ENCODE results near the gene CCDC92. TPM values are rescaled to one million over a fixed set of nuclear protein-coding genes. Genes with fewer than 3 reads are reported as not detected.

The CCDC92 gene
- polyA plus RNA-seq, 4 donors, result 21.1 to 33.5 (median 29.2) TPM

DNA sequence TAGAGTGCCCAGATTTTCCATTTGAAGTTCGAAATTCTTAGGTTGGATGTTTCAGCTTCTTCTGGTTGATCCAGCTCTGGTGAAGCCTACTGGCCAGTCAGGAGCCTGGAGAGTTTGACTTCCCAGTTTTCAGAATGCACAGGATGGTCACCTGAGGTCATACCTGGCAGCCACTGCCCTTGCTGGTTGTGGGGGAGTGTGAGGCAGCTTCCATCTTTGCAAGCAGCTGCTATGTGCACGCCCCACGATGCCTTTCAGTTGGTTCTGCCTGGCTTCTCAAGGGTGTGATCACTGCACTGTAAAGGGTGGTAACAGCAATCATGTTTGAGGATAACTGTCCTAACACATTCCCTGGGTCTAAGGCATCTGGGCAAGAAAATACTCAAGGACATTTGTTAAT, 15.4 kb downstream of the CCDC92 start:
- Histone ChIP-seq H3K4me1 (ENCODE audit: control insufficient read depth in 3 of 3, insufficient read depth in 2 of 3, low read depth in 1 of 3, low read length in 2 of 3) (peaks cover 0 to 2% (median 0%) of the 10 kb centered on the region in 3 donors), H3K4me3 (ENCODE audit: low read depth in 1 of 3, low read length in 3 of 3) (no peak overlapping the region), H3K27me3 (ENCODE audit: control insufficient read depth in 3 of 3, insufficient read depth in 3 of 3, low read length in 3 of 3) (no peaks in the 10 kb centered on the region), H3K27ac (ENCODE audit: low read depth in 1 of 3, low read length in 2 of 3) (no peak overlapping the region), H3K9me3 (ENCODE audit: control insufficient read depth in 2 of 2, insufficient read depth in 1 of 2, low read depth in 1 of 2, low read length in 1 of 2) (no peaks in the 10 kb centered on the region), H3K36me3 (ENCODE audit: control insufficient read depth in 3 of 3, insufficient read depth in 2 of 3, low read depth in 1 of 3, low read length in 3 of 3) (peaks cover 0 to 12% (median 0%) of the 10 kb centered on the region in 3 donors)
- DNase-seq (no peak), FAIRE-seq (no peak)
- WGBS, 3 donors, result 86 to 88% (median 87%) methylated on average over 3 of the region's 3 CpGs

DNA sequence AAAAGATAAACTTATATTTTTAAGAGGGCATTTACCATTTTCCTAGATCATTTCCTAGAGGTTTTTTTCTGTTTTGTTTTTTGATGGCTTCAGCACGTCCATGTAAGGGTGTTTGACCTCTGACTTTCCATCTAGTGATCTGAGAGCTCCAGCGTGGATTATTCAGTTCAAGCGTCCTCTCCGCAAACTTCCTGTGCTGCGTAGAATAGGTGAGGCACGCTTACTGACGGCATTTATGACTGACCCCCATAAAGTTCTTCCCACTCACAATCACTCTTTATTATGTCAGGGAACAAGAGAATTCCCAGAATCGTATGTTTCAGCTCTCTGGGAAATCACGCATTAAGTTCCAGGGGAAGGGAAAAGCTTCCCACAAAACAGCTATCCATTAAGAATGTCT, 16.4 kb downstream of the CCDC92 start:
- no peaks in the 10 kb centered on the region for H3K4me1 ChIP-seq (ENCODE audit: control insufficient read depth in 3 of 3, insufficient read depth in 2 of 3, low read depth in 1 of 3, low read length in 2 of 3)
- no peak overlapping the region for H3K4me3 ChIP-seq (ENCODE audit: low read depth in 1 of 3, low read length in 3 of 3)
- DNase-seq, result no peak
- no peaks in the 10 kb centered on the region for H3K27me3 ChIP-seq (ENCODE audit: control insufficient read depth in 3 of 3, insufficient read depth in 3 of 3, low read length in 3 of 3)
- 89 to 95% (median 93%) methylated on average over 9 of the region's 9 CpGs for WGBS, 3 donors
- H3K9me3 ChIP-seq (ENCODE audit: control insufficient read depth in 2 of 2, insufficient read depth in 1 of 2, low read depth in 1 of 2, low read length in 1 of 2), result no peaks in the 10 kb centered on the region
- peaks cover 0 to 12% (median 0%) of the 10 kb centered on the region in 3 donors for H3K36me3 ChIP-seq (ENCODE audit: control insufficient read depth in 3 of 3, insufficient read depth in 2 of 3, low read depth in 1 of 3, low read length in 3 of 3)
- H3K27ac ChIP-seq (ENCODE audit: low read depth in 1 of 3, low read length in 2 of 3), result no peak overlapping the region
- FAIRE-seq, result no peak

DNA sequence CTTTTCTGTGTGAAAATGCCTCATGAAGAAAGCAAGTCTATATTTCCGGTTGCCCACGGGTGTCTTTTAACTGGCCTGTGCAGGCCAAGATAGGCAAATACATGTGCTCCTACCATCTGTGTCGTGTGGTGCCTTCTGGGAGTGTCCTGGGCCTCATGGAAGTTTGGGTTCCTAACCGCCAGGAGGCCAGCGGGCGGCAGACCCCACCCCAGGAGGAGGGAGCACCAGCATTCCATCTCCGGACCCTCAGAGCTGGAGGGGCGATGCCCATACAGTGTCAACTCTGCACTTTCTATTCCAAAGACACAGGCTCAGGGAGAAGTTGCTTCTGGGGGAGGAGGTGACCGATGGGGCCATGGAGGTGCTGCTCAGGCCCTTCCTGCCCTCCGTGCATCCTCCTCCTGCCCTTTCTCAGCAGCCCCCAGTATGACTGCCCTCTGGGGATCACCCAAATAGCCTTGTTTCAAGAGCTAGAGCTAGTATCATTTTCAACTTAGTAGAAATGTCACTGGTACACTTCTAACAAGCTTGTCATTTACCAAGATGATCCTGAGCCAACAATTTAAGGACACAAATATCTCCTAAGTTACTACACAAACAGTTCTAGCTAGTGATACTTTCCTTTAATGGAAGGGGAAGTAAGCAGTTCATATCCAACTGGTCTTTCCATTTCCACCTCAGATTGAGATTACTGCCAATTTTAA, 17.8 kb downstream of the CCDC92 start:
- 91 to 95% (median 93%) methylated on average over 10 of the region's 10 CpGs for WGBS, 3 donors
- no peak overlapping the region for H3K27ac ChIP-seq (ENCODE audit: low read depth in 1 of 3, low read length in 2 of 3)
- peaks cover 0 to 17% (median 0%) of the 10 kb centered on the region in 3 donors for H3K36me3 ChIP-seq (ENCODE audit: control insufficient read depth in 3 of 3, insufficient read depth in 2 of 3, low read depth in 1 of 3, low read length in 3 of 3)
- H3K4me3 ChIP-seq (ENCODE audit: low read depth in 1 of 3, low read length in 3 of 3), result no peak overlapping the region
- peaks cover 0 to 5% of the 10 kb centered on the region in 2 donors for H3K9me3 ChIP-seq (ENCODE audit: control insufficient read depth in 2 of 2, insufficient read depth in 1 of 2, low read depth in 1 of 2, low read length in 1 of 2)
- FAIRE-seq (no peak), DNase-seq (no peak)
- H3K4me1 ChIP-seq (ENCODE audit: control insufficient read depth in 3 of 3, insufficient read depth in 2 of 3, low read depth in 1 of 3, low read length in 2 of 3), result peaks cover 0 to 7% (median 5%) of the 10 kb centered on the region in 3 donors
- H3K27me3 ChIP-seq (ENCODE audit: control insufficient read depth in 3 of 3, insufficient read depth in 3 of 3, low read length in 3 of 3), result no peaks in the 10 kb centered on the region

DNA sequence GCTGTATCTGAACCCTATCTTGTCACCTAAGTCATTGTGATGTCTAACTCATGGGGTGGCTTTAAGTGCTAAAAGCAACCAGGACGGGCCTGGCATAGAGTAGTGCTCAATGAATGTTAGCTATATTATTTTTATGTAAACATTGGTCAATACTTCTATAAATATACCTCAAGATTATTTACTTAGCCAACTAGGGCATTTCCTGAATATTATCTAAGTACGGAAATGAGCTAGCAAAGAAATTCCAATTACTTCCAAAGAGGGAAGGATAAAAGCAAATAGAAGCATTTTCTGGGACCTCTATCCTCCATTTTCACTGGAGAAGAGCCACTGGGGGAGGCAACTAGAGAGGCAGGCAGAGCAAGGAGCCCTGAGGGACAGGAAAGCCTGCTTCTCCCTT, 20.6 kb downstream of the CCDC92 start:
- no peaks in the 10 kb centered on the region for H3K27me3 ChIP-seq (ENCODE audit: control insufficient read depth in 3 of 3, insufficient read depth in 3 of 3, low read length in 3 of 3)
- no peak overlapping the region for H3K27ac ChIP-seq (ENCODE audit: low read depth in 1 of 3, low read length in 2 of 3)
- DNase-seq, result no peak
- peaks cover 0 to 9% of the 10 kb centered on the region in 2 donors for H3K9me3 ChIP-seq (ENCODE audit: control insufficient read depth in 2 of 2, insufficient read depth in 1 of 2, low read depth in 1 of 2, low read length in 1 of 2)
- peaks cover 0 to 22% (median 7%) of the 10 kb centered on the region in 3 donors for H3K4me1 ChIP-seq (ENCODE audit: control insufficient read depth in 3 of 3, insufficient read depth in 2 of 3, low read depth in 1 of 3, low read length in 2 of 3)
- H3K4me3 ChIP-seq (ENCODE audit: low read depth in 1 of 3, low read length in 3 of 3), result no peak overlapping the region
- FAIRE-seq, result no peak
- WGBS, 3 donors, result 50 to 74% (median 59%) methylated on average over 2 of the region's 2 CpGs
- H3K36me3 ChIP-seq (ENCODE audit: control insufficient read depth in 3 of 3, insufficient read depth in 2 of 3, low read depth in 1 of 3, low read length in 3 of 3), result peaks cover 0 to 12% (median 0%) of the 10 kb centered on the region in 3 donors

DNA sequence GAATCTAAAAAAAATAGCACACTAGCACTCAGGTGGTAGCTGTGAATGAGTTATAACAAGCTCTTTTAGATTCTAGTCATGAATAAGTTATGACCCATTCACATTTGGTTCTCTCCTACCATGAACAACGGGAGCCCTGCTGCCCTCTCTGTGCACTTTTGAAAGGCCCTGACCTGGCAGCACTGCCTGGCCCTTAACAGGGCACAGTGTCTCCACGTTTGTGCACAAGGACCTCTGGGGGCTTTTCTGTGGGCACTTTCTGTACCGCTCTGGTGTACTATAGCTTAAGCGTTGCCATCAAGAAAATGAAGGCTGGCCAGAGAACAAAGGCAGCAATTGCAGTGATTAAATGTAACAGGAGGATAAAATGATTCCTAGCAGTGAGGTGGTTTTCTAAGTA, 21.2 kb downstream of the CCDC92 start:
- H3K4me1 ChIP-seq (ENCODE audit: control insufficient read depth in 3 of 3, insufficient read depth in 2 of 3, low read depth in 1 of 3, low read length in 2 of 3), result peaks cover 0 to 22% (median 7%) of the 10 kb centered on the region in 3 donors
- DNase-seq (no peak), FAIRE-seq (no peak)
- WGBS, 3 donors, result 86 to 92% (median 91%) methylated on average over 4 of the region's 4 CpGs
- peaks cover 0 to 13% (median 0%) of the 10 kb centered on the region in 3 donors for H3K36me3 ChIP-seq (ENCODE audit: control insufficient read depth in 3 of 3, insufficient read depth in 2 of 3, low read depth in 1 of 3, low read length in 3 of 3)
- peaks cover 0 to 9% of the 10 kb centered on the region in 2 donors for H3K9me3 ChIP-seq (ENCODE audit: control insufficient read depth in 2 of 2, insufficient read depth in 1 of 2, low read depth in 1 of 2, low read length in 1 of 2)
- H3K27me3 ChIP-seq (ENCODE audit: control insufficient read depth in 3 of 3, insufficient read depth in 3 of 3, low read length in 3 of 3), result no peaks in the 10 kb centered on the region
- no peak overlapping the region for H3K27ac ChIP-seq (ENCODE audit: low read depth in 1 of 3, low read length in 2 of 3)
- no peak overlapping the region for H3K4me3 ChIP-seq (ENCODE audit: low read depth in 1 of 3, low read length in 3 of 3)

DNA sequence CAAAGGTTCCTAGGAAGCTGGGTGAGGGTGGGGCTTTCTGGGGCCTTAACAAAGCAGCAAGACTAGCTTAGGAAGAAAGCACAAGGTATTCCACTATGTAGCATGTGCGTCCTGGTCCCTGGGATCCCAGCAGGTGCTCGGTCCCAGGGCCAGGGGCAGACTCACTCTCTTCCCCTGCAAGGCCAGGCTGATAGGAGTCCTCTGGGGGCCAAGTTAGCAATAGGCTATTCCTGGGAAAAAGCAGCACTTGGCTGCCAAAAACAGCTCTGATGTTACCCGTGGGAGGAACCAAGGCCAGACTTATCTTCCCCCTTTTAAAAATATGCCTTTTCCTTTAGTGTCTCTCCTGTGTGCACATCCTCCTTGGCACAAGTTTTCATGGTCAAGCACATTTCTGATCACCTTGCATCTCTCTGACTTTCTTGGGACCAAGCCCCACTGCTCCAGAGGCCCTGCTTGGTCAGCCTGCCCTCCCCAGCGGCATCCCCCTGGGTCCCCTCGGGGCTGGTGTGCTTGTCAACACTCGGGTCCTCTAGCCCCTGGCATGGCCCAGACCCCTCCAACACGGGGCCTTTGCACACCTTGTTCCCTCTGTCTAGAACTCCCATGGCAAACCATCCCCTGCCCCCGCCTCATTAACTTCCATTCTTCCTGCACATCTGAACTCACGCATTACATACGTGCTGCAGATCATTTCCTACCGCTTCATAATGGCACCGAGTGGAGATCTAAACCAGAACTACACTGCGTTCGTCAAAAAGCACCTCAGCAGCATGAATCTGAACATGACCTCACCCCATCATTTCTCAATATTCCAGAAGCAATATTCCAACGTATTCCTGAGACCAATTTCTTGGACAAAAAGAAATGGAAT, 21.9 kb downstream of the CCDC92 start:
- Histone ChIP-seq H3K9me3 (ENCODE audit: control insufficient read depth in 2 of 2, insufficient read depth in 1 of 2, low read depth in 1 of 2, low read length in 1 of 2) (peaks cover 0 to 9% of the 10 kb centered on the region in 2 donors), H3K4me1 (ENCODE audit: control insufficient read depth in 3 of 3, insufficient read depth in 2 of 3, low read depth in 1 of 3, low read length in 2 of 3) (peaks cover 0 to 22% (median 7%) of the 10 kb centered on the region in 3 donors), H3K27ac (ENCODE audit: low read depth in 1 of 3, low read length in 2 of 3) (peak overlapping the region in 1 of 3 donors; percentile 86), H3K4me3 (ENCODE audit: low read depth in 1 of 3, low read length in 3 of 3) (no peak overlapping the region), H3K36me3 (ENCODE audit: control insufficient read depth in 3 of 3, insufficient read depth in 2 of 3, low read depth in 1 of 3, low read length in 3 of 3) (peaks cover 0 to 20% (median 0%) of the 10 kb centered on the region in 3 donors), H3K27me3 (ENCODE audit: control insufficient read depth in 3 of 3, insufficient read depth in 3 of 3, low read length in 3 of 3) (no peaks in the 10 kb centered on the region)
- WGBS, 3 donors, result 88 to 95% (median 93%) methylated on average over 15 of the region's 15 CpGs
- DNase-seq (no peak), FAIRE-seq (no peak)

DNA sequence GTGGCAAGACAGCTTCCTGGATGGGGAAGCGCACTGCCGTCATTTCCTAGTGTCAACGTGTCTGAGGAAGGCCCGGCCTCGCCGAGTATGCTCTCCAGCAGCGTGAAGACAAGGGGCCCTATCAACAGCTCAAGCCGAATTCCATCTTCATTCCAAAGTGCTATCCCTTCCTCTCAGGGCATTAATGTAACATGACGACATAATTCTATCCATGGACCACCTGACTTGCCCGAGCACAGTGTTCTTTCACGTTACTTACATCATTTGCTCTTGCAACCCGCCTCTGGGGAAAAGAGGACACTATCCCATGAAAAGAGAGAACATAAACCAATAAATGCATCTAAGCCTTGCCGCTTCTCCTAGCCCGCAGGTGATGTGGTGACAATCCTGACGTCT, 22.9 kb downstream of the CCDC92 start:
- Histone ChIP-seq H3K4me3 (ENCODE audit: low read depth in 1 of 3, low read length in 3 of 3) (no peak overlapping the region), H3K4me1 (ENCODE audit: control insufficient read depth in 3 of 3, insufficient read depth in 2 of 3, low read depth in 1 of 3, low read length in 2 of 3) (peaks cover 0 to 22% (median 7%) of the 10 kb centered on the region in 3 donors), H3K36me3 (ENCODE audit: control insufficient read depth in 3 of 3, insufficient read depth in 2 of 3, low read depth in 1 of 3, low read length in 3 of 3) (peaks cover 0 to 26% (median 4%) of the 10 kb centered on the region in 3 donors), H3K27me3 (ENCODE audit: control insufficient read depth in 3 of 3, insufficient read depth in 3 of 3, low read length in 3 of 3) (no peaks in the 10 kb centered on the region), H3K9me3 (ENCODE audit: control insufficient read depth in 2 of 2, insufficient read depth in 1 of 2, low read depth in 1 of 2, low read length in 1 of 2) (peaks cover 0 to 9% of the 10 kb centered on the region in 2 donors), H3K27ac (ENCODE audit: low read depth in 1 of 3, low read length in 2 of 3) (peak overlapping the region in 2 of 3 donors; percentile 69 to 86)
- FAIRE-seq (no peak), DNase-seq (no peak)
- 89 to 92% (median 91%) methylated on average over 15 of the region's 15 CpGs for WGBS, 3 donors
